ENCODE results near the gene FOXP1.

Gene FOXP1

DNA sequence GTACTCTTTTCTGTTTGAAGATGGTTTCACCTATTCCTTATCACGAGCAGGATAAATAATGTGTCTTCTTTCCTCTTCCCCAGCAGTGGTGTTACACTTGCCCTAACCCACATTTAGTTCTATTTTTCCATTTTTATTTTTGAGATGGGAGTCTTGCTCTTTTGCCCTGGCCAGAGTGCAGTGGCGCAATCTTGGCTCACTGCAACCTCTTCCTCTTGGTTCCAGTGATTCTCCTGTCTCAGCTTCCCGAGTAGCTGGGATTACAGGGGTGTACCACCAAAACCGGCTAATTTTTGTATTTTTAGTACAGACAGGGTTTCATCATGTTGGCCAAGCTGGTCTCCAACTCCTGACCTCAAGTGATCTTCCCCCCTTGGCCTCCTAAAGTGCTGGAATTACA, 372.4 kb downstream of the FOXP1 start:
- Histone ChIP-seq H3K4me1 (ENCODE audit: control insufficient read depth in 2 of 2, insufficient read depth in 2 of 2, low read length in 2 of 2) (peaks cover 8 to 21% of the 10 kb centered on the region in 2 donors), H3K4me3 (ENCODE audit: low read length in 2 of 2) (no peak overlapping the region), H3K27me3 (ENCODE audit: control insufficient read depth in 2 of 2, insufficient read depth in 2 of 2, low read length in 2 of 2) (no peaks in the 10 kb centered on the region), H3K9ac (ENCODE audit: low read depth in 1 of 2, low read length in 2 of 2) (no peak overlapping the region), H3K36me3 (ENCODE audit: control insufficient read depth in 2 of 2, insufficient read depth in 2 of 2, low read length in 2 of 2) (no peaks in the 10 kb centered on the region), H3K27ac (ENCODE audit: low read depth in 2 of 2, low read length in 2 of 2) (peak overlapping the region in 1 of 2 donors; percentile 81), H3K9me3 (ENCODE audit: control insufficient read depth in 2 of 2, low read length in 2 of 2) (no peaks in the 10 kb centered on the region)

DNA sequence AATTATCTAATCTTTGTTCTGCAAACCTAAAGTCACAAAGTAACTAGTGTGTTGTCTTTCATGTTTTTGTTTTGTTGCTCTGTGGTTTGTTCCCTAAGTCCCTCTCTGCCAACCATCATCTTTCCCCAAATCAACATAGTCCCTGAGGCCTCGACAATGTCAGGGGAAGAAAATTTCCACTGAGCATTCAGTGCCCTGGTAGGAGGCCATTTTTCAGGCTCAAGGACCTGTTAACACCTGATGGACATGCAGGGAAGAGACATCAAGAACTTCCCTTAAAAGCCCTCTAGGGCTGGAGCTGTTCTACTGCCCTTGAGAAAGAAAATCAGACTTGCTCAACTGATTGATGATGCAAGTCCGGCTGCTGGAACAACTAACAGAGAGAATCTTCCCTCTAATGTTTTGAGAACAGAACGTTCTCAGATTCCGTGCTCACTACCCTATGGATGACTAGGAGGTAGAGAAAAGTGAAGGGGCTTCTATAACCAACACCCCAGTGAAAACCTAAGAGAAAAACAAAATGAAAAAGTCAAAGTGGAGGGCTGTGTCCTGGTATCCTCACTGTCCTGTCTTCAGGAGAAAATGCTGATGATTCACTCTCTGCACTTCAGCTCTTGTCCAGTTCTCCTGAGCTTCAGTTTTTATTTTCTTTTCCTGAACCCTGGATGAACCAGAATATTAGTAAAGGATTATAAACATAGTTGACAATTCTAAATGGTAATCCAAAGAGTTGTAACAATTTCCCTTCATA, 373.1 kb downstream of the FOXP1 start:
- Histone ChIP-seq H3K4me1 (ENCODE audit: control insufficient read depth in 2 of 2, insufficient read depth in 2 of 2, low read length in 2 of 2) (peaks cover 8 to 21% of the 10 kb centered on the region in 2 donors), H3K36me3 (ENCODE audit: control insufficient read depth in 2 of 2, insufficient read depth in 2 of 2, low read length in 2 of 2) (no peaks in the 10 kb centered on the region), H3K27me3 (ENCODE audit: control insufficient read depth in 2 of 2, insufficient read depth in 2 of 2, low read length in 2 of 2) (no peaks in the 10 kb centered on the region), H3K9ac (ENCODE audit: low read depth in 1 of 2, low read length in 2 of 2) (no peak overlapping the region), H3K4me3 (ENCODE audit: low read length in 2 of 2) (no peak overlapping the region), H3K27ac (ENCODE audit: low read depth in 2 of 2, low read length in 2 of 2) (peak overlapping the region; percentile 41 to 81), H3K9me3 (ENCODE audit: control insufficient read depth in 2 of 2, low read length in 2 of 2) (no peaks in the 10 kb centered on the region)

DNA sequence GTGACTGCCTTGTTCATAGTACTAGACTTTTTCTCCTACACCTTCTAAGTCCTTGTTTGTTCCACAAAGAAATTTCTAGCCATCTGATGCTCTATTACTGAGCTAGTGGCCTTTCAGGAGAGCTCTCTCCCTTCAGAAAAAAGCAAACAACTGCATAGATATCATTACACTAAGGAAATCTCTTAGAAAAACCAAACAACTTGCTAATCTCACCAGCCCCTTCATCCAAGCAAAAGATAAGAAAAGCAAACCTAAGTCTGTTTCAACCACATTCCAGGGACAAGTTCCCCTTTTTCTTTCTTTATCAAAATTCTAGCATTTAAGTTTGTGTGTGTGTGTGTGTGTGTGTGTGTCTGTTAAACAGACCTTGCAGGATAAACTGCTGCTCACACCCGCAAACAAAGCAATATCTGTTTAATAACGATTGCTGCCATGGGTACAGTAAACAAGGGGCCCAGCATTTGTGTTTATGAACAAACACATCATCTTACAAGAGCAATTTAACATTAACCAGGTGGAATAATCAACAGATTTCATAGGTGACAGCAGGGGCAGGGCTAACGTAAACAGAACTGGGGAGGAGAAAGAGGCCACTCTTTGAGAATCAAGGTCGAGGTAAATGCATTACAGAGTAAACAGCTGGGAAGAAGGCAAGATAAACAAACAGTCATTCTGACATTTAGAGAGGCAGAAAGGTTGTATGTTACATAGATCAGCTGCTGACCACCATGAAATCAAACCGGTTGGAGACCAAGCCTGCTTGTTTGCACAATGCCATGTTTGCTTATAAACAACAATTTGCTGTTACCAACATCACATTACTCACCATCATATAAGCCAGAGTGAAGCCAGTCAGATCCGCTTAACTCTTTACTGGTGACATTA, 375.1 kb downstream of the FOXP1 start:
- H3K27ac ChIP-seq (ENCODE audit: low read depth in 2 of 2, low read length in 2 of 2) = peak overlapping the region; percentile 56 to 81
- H3K36me3 ChIP-seq (ENCODE audit: control insufficient read depth in 2 of 2, insufficient read depth in 2 of 2, low read length in 2 of 2) = no peaks in the 10 kb centered on the region
- H3K4me3 ChIP-seq (ENCODE audit: low read length in 2 of 2) = peak overlapping the region in 1 of 2 donors; percentile 3
- H3K27me3 ChIP-seq (ENCODE audit: control insufficient read depth in 2 of 2, insufficient read depth in 2 of 2, low read length in 2 of 2) = no peaks in the 10 kb centered on the region
- H3K9me3 ChIP-seq (ENCODE audit: control insufficient read depth in 2 of 2, low read length in 2 of 2) = no peaks in the 10 kb centered on the region
- peak overlapping the region in 1 of 2 donors; percentile 42 for H3K9ac ChIP-seq (ENCODE audit: low read depth in 1 of 2, low read length in 2 of 2)
- peaks cover 8 to 25% of the 10 kb centered on the region in 2 donors for H3K4me1 ChIP-seq (ENCODE audit: control insufficient read depth in 2 of 2, insufficient read depth in 2 of 2, low read length in 2 of 2)

DNA sequence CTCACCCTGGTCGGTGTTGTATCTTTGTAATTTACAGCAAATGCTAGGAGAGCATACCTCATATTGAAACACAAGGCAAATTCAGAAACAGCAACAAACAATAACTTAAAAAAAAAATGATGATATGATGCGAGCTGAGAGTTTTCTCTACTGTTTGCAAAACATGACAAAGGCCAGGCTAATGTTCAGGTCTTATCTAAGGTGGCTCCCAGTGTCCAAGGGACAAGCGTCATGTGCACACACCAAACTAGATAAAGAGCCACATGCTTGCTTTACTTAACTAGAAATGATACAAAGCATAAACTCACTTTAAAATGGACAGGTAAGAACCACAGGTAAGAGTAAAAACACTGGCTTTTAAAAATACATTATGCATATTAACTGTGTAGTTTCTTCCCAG, 375.9 kb downstream of the FOXP1 start:
- Histone ChIP-seq H3K9me3 (ENCODE audit: control insufficient read depth in 2 of 2, low read length in 2 of 2) (no peaks in the 10 kb centered on the region), H3K4me3 (ENCODE audit: low read length in 2 of 2) (no peak overlapping the region), H3K27me3 (ENCODE audit: control insufficient read depth in 2 of 2, insufficient read depth in 2 of 2, low read length in 2 of 2) (no peaks in the 10 kb centered on the region), H3K36me3 (ENCODE audit: control insufficient read depth in 2 of 2, insufficient read depth in 2 of 2, low read length in 2 of 2) (no peaks in the 10 kb centered on the region), H3K9ac (ENCODE audit: low read depth in 1 of 2, low read length in 2 of 2) (no peak overlapping the region), H3K4me1 (ENCODE audit: control insufficient read depth in 2 of 2, insufficient read depth in 2 of 2, low read length in 2 of 2) (peaks cover 8 to 31% of the 10 kb centered on the region in 2 donors), H3K27ac (ENCODE audit: low read depth in 2 of 2, low read length in 2 of 2) (peak overlapping the region; percentile 56 to 81)

DNA sequence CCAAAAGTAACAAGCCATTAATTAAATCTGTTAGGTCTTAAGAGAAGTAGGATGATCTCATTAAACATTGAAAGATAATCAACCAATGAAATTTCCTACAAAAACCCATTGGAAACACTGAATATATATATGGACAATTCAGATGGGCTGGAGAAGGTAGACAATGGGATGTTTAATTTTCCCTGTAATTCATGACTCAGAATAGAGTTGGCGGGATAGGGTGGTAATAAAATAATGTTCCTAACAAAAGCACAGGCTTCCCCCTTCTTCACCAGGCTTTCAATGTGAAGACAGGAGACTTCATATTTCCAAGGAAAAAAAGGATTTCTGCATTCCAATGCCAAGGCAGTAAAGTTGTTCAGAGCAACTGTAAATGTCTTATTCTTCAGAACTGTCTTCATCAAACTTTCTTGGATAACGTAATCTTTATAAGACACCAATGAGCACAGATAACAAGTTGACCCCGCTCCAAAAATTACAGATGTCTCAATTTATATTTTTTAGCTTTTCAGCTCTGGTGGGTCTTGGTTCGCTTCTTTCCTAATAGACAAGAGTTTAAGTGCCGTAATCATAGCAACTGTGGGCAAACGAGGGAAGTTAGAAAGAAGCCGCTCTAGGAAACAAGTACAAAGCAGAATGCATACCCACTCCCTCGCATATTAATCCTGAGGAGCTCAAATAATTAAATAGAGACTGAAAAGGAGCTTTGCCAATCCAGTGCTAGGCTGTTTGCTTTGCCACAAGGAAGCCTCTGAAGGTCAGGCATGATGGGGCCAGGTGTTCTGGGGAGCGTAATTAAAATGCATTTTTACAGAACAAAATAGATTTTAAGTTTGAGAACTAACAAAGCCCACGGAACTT, 377.0 kb downstream of the FOXP1 start:
- Histone ChIP-seq H3K4me3 (ENCODE audit: low read length in 2 of 2) (no peak overlapping the region), H3K36me3 (ENCODE audit: control insufficient read depth in 2 of 2, insufficient read depth in 2 of 2, low read length in 2 of 2) (no peaks in the 10 kb centered on the region), H3K9me3 (ENCODE audit: control insufficient read depth in 2 of 2, low read length in 2 of 2) (no peaks in the 10 kb centered on the region), H3K9ac (ENCODE audit: low read depth in 1 of 2, low read length in 2 of 2) (no peak overlapping the region), H3K27ac (ENCODE audit: low read depth in 2 of 2, low read length in 2 of 2) (peak overlapping the region in 1 of 2 donors; percentile 81), H3K27me3 (ENCODE audit: control insufficient read depth in 2 of 2, insufficient read depth in 2 of 2, low read length in 2 of 2) (no peaks in the 10 kb centered on the region), H3K4me1 (ENCODE audit: control insufficient read depth in 2 of 2, insufficient read depth in 2 of 2, low read length in 2 of 2) (peaks cover 8 to 32% of the 10 kb centered on the region in 2 donors)

DNA sequence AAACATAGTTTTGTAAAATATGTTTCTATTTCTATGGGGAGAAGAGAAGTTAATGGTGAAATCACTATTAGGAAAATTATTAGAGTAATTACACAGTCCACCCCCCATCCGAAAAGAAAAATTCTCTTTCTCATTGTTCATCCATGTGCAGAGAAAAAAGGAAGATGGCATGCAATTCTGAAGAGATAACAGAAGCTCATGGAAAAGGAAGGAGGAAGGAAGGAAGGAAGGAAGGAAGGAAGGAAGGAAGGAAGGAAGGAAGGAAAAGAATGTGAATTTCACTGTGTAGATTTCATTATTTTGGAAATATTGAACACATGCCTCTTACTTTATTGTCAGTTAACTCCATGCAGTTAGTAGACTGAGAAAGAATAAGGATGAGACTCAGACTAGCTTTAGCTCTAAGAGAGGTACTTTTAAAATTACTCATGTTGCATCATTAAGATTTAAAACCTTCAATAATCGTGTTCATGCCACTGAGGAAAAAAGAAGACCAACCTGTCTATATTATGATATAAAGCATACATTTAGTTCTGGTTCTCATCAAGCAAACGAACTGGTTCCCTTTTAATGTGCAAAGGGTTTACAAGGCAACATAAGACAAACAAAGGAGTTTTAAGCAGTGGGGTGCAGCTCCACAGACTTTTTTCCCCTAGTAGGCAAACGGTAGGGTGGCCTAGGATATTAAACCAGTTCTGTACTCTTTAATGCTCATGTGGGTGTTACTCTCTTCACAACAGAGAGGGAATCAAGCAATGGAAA, 379.6 kb downstream of the FOXP1 start:
- peaks cover 8 to 27% of the 10 kb centered on the region in 2 donors for H3K4me1 ChIP-seq (ENCODE audit: control insufficient read depth in 2 of 2, insufficient read depth in 2 of 2, low read length in 2 of 2)
- no peak overlapping the region for H3K27ac ChIP-seq (ENCODE audit: low read depth in 2 of 2, low read length in 2 of 2)
- no peak overlapping the region for H3K4me3 ChIP-seq (ENCODE audit: low read length in 2 of 2)

DNA sequence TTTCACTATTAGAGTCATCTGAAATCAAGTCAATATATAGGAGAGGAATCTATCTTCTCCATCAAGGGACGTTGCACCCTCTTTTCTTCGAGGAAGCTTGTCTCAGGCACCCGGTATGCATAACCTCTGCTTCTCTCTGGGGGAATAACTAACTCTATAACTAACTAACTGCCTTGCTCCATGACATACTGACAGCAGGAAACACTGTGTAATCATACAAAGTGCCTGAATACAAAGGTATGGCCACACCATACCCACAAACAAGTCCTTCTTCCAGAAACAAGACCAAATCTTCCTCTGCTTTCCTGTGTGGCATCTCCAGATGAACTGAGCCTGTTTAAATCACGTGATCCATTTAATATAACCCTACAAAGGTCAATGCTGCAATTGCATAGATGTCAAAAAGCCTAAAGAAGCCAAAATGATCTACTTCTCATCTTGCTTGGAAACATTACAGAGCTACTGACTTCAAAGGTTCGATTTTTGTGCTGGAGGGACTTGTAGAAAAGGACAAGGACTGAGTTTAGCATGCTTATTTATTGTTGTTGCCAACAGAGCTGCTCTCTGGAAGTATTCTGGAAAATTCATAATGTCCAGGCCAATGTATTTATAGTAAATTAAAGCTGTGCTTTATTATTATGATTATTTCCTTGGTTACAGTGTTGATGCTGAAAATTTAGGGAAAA, 380.5 kb downstream of the FOXP1 start:
- H3K4me3 ChIP-seq (ENCODE audit: low read length in 2 of 2) = no peak overlapping the region
- H3K4me1 ChIP-seq (ENCODE audit: control insufficient read depth in 2 of 2, insufficient read depth in 2 of 2, low read length in 2 of 2) = peaks cover 0 to 17% of the 10 kb centered on the region in 2 donors
- H3K9me3 ChIP-seq (ENCODE audit: control insufficient read depth in 2 of 2, low read length in 2 of 2) = no peaks in the 10 kb centered on the region
- H3K9ac ChIP-seq (ENCODE audit: low read depth in 1 of 2, low read length in 2 of 2) = peak overlapping the region in 1 of 2 donors; percentile 17
- H3K36me3 ChIP-seq (ENCODE audit: control insufficient read depth in 2 of 2, insufficient read depth in 2 of 2, low read length in 2 of 2) = no peaks in the 10 kb centered on the region
- no peaks in the 10 kb centered on the region for H3K27me3 ChIP-seq (ENCODE audit: control insufficient read depth in 2 of 2, insufficient read depth in 2 of 2, low read length in 2 of 2)
- H3K27ac ChIP-seq (ENCODE audit: low read depth in 2 of 2, low read length in 2 of 2) = no peak overlapping the region

More for the DNA sequence above, 379.6 kb downstream of the FOXP1 start:
- H3K27me3 ChIP-seq (ENCODE audit: control insufficient read depth in 2 of 2, insufficient read depth in 2 of 2, low read length in 2 of 2) = no peaks in the 10 kb centered on the region
- H3K36me3 ChIP-seq (ENCODE audit: control insufficient read depth in 2 of 2, insufficient read depth in 2 of 2, low read length in 2 of 2) = no peaks in the 10 kb centered on the region
- no peaks in the 10 kb centered on the region for H3K9me3 ChIP-seq (ENCODE audit: control insufficient read depth in 2 of 2, low read length in 2 of 2)
- no peak overlapping the region for H3K9ac ChIP-seq (ENCODE audit: low read depth in 1 of 2, low read length in 2 of 2)

DNA sequence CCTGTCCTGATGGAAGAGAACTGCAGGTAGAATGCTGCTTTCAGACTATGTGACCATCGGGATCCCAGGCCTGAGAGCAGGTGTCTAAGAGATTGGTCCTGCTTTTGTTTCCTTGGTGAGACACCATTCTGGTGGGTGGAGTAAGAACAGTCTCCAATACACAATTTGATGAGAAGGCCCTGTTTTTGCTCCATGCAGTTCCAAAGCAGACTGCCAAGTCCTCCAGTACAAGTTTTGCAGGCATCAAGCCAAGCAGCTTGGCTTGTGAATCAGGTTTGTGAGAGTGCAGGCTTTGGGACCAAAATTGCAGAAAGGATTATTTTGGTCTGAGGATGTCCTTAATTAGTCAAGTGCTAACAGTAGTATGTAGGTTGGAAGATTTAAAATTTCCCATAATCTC, 381.6 kb downstream of the FOXP1 start:
- H3K4me1 ChIP-seq (ENCODE audit: control insufficient read depth in 2 of 2, insufficient read depth in 2 of 2, low read length in 2 of 2) = peaks cover 0 to 14% of the 10 kb centered on the region in 2 donors
- no peaks in the 10 kb centered on the region for H3K27me3 ChIP-seq (ENCODE audit: control insufficient read depth in 2 of 2, insufficient read depth in 2 of 2, low read length in 2 of 2)
- no peak overlapping the region for H3K4me3 ChIP-seq (ENCODE audit: low read length in 2 of 2)
- no peak overlapping the region for H3K9ac ChIP-seq (ENCODE audit: low read depth in 1 of 2, low read length in 2 of 2)
- no peaks in the 10 kb centered on the region for H3K36me3 ChIP-seq (ENCODE audit: control insufficient read depth in 2 of 2, insufficient read depth in 2 of 2, low read length in 2 of 2)
- H3K9me3 ChIP-seq (ENCODE audit: control insufficient read depth in 2 of 2, low read length in 2 of 2) = no peaks in the 10 kb centered on the region
- H3K27ac ChIP-seq (ENCODE audit: low read depth in 2 of 2, low read length in 2 of 2) = no peak overlapping the region

Data from mucosa of rectum (tissue), 2 donors.